Lower leg skin (tissue), 4 donors: Measurements from ENCODE around the gene TSPAN31. TPM values are rescaled to one million over a fixed set of nuclear protein-coding genes. Genes with fewer than 3 reads are reported as not detected.

ENCODE experiments used
- DNase-seq, 2 donors: peaks; one replicate each; pipeline ENCODE4 v3.0.0-alpha.2; 2019; ENCODE audit warnings: low spot score in 2 of 2
- H3K4me3 ChIP-seq: fragments of 200-600 bp; sonication (generic); 2 replicates; pipeline ENCODE4 v1.5.1; 2017; ENCODE audit warnings: mild to moderate bottlenecking, low read depth; ENCODE audit not compliant: poor library complexity, severe bottlenecking
- CTCF ChIP-seq, 3 donors: fragments of 450-650 bp; IDR thresholded peaks; one replicate each; pipeline ENCODE4 v1.5.1; 2016; ENCODE audit warnings: antibody characterized with exemption in 3 of 3, mild to moderate bottlenecking in 3 of 3, moderate library complexity in 2 of 3
- POLR2A ChIP-seq, 2 donors: fragments of 450-650 bp; IDR thresholded peaks; one replicate each; pipeline ENCODE4 v1.6.1; 2016 to 2017; ENCODE audit warnings: antibody characterized with exemption in 2 of 2, mild to moderate bottlenecking in 1 of 2, moderate library complexity in 1 of 2
- WGBS, 2 donors: methylation state at CpG; one replicate each; pipeline ENCODE4 v1.1.5; 2018; 5-methylcytosine and 5-hydroxymethylcytosine counted together
- intact Hi-C: fragments of 100-400 bp; cut with DNase I; formaldehyde crosslinking; loops from one replicate; pipeline ENCODE4 v1.15.0; 2023; ENCODE audit warnings: low total_unique reads
- total RNA-seq, 4 donors: library from RNA; depleted of rRNA; stranded (reverse); fragments of >200 nt; gene quantifications; one replicate each; pipeline ENCODE4 v1.1.0, GENCODE V29; 2016

Gene TSPAN31
- total RNA-seq, 4 donors from 2014 or later, result 44.9 to 76.4 (median 54.7) TPM

DNA sequence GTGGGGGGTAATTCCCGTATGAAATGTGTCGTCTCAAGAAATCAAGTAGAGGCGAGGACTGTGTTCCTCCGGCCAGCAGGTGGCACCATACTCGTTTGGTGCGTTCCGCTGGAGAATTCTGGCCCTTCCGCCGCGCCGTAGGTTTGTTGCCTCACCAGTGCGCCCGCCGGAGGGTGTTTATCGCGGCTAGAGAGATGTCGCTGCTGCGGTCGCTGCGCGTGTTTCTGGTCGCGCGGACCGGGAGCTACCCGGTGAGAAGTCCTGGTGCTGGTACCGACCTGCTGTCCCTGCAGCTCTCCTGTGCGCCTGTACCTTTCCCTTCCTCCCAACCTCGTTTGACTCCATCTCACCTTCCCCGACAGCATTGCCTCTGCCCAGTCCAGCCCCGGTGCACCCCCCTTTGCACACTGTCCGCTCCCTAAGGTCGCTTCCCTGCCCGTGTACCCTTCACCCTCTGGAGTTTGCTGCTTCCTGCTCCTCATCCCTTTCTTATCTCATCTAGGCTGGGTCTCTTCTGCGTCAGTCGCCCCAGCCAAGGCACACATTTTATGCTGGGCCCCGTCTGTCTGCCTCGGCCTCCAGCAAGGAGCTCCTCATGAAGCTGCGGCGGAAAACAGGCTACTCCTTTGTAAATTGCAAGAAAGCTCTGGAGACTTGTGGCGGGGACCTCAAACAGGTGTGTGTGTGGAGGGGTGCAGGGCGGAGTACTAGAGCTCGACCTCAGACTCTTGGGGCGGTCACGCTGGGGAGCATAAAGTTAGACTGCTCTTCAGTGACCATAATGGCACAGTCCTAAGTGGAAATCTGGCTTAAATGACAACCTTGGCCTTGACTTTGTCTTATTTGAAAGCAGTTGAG, 38.0 kb downstream of the TSPAN31 start, which contains the start of gene TSFM:
Gene TSFM, plus strand, starts transcription at position 180 of the 858 bp plus-strand sequence. Its CDS starts 15 bp downstream, at position 195.
- intact Hi-C loops, result no loop called here
- no peak for TF ChIP-seq POLR2A (IDR thresholded peaks at IDR 0.05)
- peak in 2 of 3 donors; percentile 31 to 89 for TF ChIP-seq CTCF (IDR thresholded peaks at IDR 0.05)

GRCh38 chr12:57783466-57783801, 38.6 kb downstream of the TSPAN31 start:
- peak overlapping the region; percentile 89 for H3K4me3 ChIP-seq
- no peak for DNase-seq
- TF ChIP-seq CTCF (IDR thresholded peaks at IDR 0.05) (no peak), POLR2A (IDR thresholded peaks at IDR 0.05) (no peak)
- 77 to 82% methylated on average over 12 of the region's 12 CpGs for whole genome bisulfite sequencing, 2 donors
- intact Hi-C loops, result no loop called here

More for the DNA sequence above, 38.0 kb downstream of the TSPAN31 start, which contains the start of gene TSFM:
- DNase-seq, result peak; percentile 94 to 99
- WGBS, 2 donors, result 1% methylated on average over 32 to 45 of the region's 45 CpGs
- peak within 1 kb of the TSS; percentile 89 for H3K4me3 ChIP-seq

DNA sequence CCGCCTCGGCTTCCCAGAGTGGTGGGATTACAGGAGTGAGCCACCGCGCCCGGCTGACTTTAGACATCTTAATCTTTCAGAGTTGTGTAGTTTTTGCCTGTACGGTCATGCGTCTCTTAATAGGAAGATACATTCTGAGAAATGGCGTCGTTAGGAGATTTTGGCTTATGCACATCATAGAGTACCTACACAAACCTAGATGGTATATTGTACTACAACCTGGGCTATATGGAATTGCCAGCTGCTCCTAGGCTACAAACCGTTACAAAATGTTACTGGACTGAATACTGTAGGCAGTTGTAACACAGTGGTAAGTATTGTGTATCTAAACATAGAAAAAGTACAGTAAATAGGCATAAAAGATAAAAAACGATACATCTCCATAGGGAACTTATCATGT, 39.0 kb downstream of the TSPAN31 start:
- no peak for TF ChIP-seq CTCF (IDR thresholded peaks at IDR 0.05)
- no peak for TF ChIP-seq POLR2A (IDR thresholded peaks at IDR 0.05)
- intact Hi-C loops, result no loop called here
- DNase-seq, result no peak
- no peak overlapping the region for H3K4me3 ChIP-seq
- 89 to 91% methylated on average over 11 of the region's 11 CpGs for WGBS, 2 donors

DNA sequence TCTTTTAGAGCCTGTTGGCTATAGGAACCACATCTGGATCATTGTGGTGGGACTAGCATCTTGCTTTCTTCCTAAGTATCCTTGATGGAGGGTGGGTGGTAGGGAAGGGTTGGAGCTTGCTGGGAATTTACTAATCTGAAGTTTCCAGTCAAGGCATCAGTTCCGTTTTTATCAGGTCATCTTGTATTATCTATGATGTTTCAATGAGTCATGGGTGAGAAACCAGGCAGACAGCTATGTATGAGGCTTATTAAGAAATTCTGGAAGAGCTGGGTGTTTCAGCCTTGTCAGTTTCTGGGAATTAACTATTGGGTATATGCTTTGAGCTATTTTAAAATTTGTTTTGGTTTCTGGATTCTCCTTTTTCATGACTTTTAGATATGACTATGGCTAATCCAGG, 49.1 kb downstream of the TSPAN31 start:
- 16 to 31% methylated on average over 1 of the region's 1 CpG for WGBS, 2 donors
- DNase-seq, result no peak
- intact Hi-C loops, result no loop called here
- TF ChIP-seq CTCF (IDR thresholded peaks at IDR 0.05) (no peak), POLR2A (IDR thresholded peaks at IDR 0.05) (no peak)
- no peak overlapping the region for H3K4me3 ChIP-seq

DNA sequence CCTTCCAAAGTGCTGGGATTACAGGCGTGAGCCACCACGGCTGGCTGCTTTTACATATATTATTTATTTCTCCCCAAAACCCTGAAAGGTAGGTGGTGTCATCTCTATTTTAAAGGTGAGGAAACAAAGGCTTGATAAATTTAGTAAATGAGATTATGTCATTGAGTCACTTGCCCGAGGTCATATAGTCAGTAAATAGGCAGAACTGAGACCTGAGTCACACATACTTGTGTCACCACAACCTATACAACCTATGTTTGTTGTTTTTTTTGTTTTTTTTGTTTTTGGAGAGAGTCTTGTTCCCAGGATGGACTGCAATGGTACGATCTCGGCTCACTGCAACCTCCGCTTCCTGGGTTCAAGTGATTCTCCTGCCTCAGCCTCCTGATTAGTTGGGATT, 50.5 kb downstream of the TSPAN31 start:
- H3K4me3 ChIP-seq, result no peak overlapping the region
- no peak for TF ChIP-seq POLR2A (IDR thresholded peaks at IDR 0.05)
- no peak for TF ChIP-seq CTCF (IDR thresholded peaks at IDR 0.05)
- DNase-seq, result no peak
- intact Hi-C loops, result no loop called here
- 82 to 86% methylated on average over 6 of the region's 6 CpGs for WGBS, 2 donors
